Measurements from ENCODE around the gene BLOC1S5. TPM values are rescaled to one million over a fixed set of nuclear protein-coding genes. Genes with fewer than 3 reads are reported as not detected.

The BLOC1S5 gene
- total and polyA plus RNA-seq, 2 of the 8 experiments (the other 6 are each of a cell fraction or from before 2014, with no cell fraction given), result 3.4 to 17.2 TPM

DNA sequence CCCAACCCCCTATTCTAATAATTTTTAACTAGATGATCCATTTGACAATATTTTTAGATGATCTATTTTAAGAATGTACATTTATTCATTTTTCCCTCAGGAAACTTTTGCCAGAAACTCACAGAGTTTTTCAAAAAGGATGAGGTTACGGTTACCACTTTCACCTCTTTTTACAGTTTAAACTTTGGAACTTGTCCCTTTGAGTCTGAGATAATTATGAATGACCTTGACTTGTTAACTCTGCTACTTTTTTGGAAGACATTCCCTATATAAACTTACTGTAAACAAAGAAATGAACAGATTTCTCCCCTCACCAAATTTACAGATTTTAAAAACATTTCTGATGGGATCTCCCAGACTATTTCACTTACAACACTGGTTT, 18.4 kb upstream of the BLOC1S5 start:
- H3K79me2 ChIP-seq (ENCODE audit: control insufficient read depth in 1 of 2, insufficient read depth in 2 of 2, low read length in 2 of 2), result peaks cover 0 to 43% of the 10 kb centered on the region in 2 experiments; a peak in 2 of 4 replicates
- H3K36me3 ChIP-seq (ENCODE audit: control insufficient read depth in 2 of 4, insufficient read depth in 4 of 4, low read length in 3 of 4), result peaks cover 0 to 57% (median 16%) of the 10 kb centered on the region in 4 experiments; a peak in 7 of 8 replicates
- no peak overlapping the region for H2BK5ac ChIP-seq (ENCODE audit: low read depth, low read length)
- no peak overlapping the region for H3K23ac ChIP-seq (ENCODE audit: insufficient read length)
- no peak overlapping the region for H2BK20ac ChIP-seq (ENCODE audit: low read length)
- H2AK5ac ChIP-seq (ENCODE audit: low read depth, low read length), result no peak overlapping the region
- H2BK15ac ChIP-seq (ENCODE audit: low read length), result no peak overlapping the region
- DNase-seq (ENCODE audit: low read depth in 1 of 2, low spot score in 2 of 2) (no peak), FAIRE-seq (no peak)
- no peak overlapping the region for H4K8ac ChIP-seq (ENCODE audit: extremely low read depth, insufficient read depth, low read length)
- CTCF ChIA-PET (ENCODE audit: partially characterized antibody), result no interaction called here
- H3K9ac ChIP-seq (replicated peaks in 1 of 4; ENCODE audit: extremely low read depth in 1 of 4, low read depth in 3 of 4, low read length in 3 of 4), result no peak overlapping the region
- no peak overlapping the region for H3K4ac ChIP-seq (replicated peaks; ENCODE audit: insufficient read length, low read depth, low read length)
- no peak overlapping the region for H3K56ac ChIP-seq (replicated peaks; ENCODE audit: insufficient read length, low read depth, low read length)
- no peak overlapping the region for H2BK120ac ChIP-seq (replicated peaks; ENCODE audit: low read depth, low read length)
- WGBS, 2 experiments (ENCODE audit: extremely low coverage in 1 of 2, insufficient coverage in 1 of 2, insufficient read length in 1 of 2, insufficient replicate concordance in 2 of 2, low coverage in 1 of 2, low lambda C conversion rate in 2 of 2, missing lambda C conversion rate in 1 of 2), result 100% methylated on average over 1 of the region's 1 CpG; no CpG with 5 or more reads in 1 of the 2 experiments
- no peaks in the 10 kb centered on the region for H3K23me2 ChIP-seq (ENCODE audit: low read depth, low read length)
- H2AFZ ChIP-seq (ENCODE audit: low read length), result no peak overlapping the region
- no peak overlapping the region for H3K14ac ChIP-seq (ENCODE audit: insufficient read length)
- H3K4me3 ChIP-seq (ENCODE audit: extremely low read depth in 1 of 4, insufficient read depth in 2 of 4, low read depth in 3 of 4, low read length in 4 of 4), result no peak overlapping the region
- H3K4me1 ChIP-seq (replicated peaks in 1 of 4; ENCODE audit: control insufficient read depth in 3 of 4, insufficient read depth in 4 of 4, low read length in 3 of 4), result no peaks in the 10 kb centered on the region
- H3K27me3 ChIP-seq (replicated peaks in 1 of 4; ENCODE audit: control insufficient read depth in 3 of 4, extremely low read depth in 1 of 4, insufficient read depth in 3 of 4, low read length in 3 of 4), result no peaks in the 10 kb centered on the region
- no peak overlapping the region for H3K27ac ChIP-seq (ENCODE audit: low read depth, low read length)
- no peak overlapping the region for H3K4me2 ChIP-seq (ENCODE audit: insufficient read depth in 1 of 2, low read depth in 2 of 2, low read length in 2 of 2)
- H3K9me3 ChIP-seq (ENCODE audit: insufficient read depth in 2 of 2, low read depth in 1 of 2, low read length in 1 of 2), result no peaks in the 10 kb centered on the region
- H3K79me1 ChIP-seq (ENCODE audit: low read depth, low read length), result no peaks in the 10 kb centered on the region
- H3K18ac ChIP-seq (ENCODE audit: extremely low read depth, low read length), result no peak overlapping the region
- peaks cover 2 to 5% of the 10 kb centered on the region in 2 experiments for H4K20me1 ChIP-seq (replicated peaks in 1 of 2; ENCODE audit: control insufficient read depth in 1 of 2, insufficient read depth in 2 of 2, low read length in 2 of 2)
- POLR2A ChIA-PET (ENCODE audit: partially characterized antibody), result interaction anchor here (0.5 kb wide), 1 partner anchor 19 kb away, joined by 3 read pairs; the partner anchor contains the start of gene EEF1E1
- H2BK12ac ChIP-seq (ENCODE audit: low read depth, low read length), result no peak overlapping the region
- H4K91ac ChIP-seq (replicated peaks; ENCODE audit: insufficient read length, low read length), result no peak overlapping the region
- no peak overlapping the region for H4K5ac ChIP-seq (ENCODE audit: insufficient read length, low read depth, low read length)
- TF ChIP-seq SAP30 (IDR thresholded peaks at IDR 0.05; ENCODE audit: insufficient read depth, insufficient replicate concordance, low read length) (no peak), NANOG (IDR thresholded peaks at IDR 0.05; ENCODE audit: insufficient read depth, low read depth, low read length, poor library complexity, severe bottlenecking) (no peak), ASH2L (IDR thresholded peaks at IDR 0.05; ENCODE audit: low read length) (no peak), MAFK (IDR thresholded peaks at IDR 0.05; ENCODE audit: low read depth, low read length) (no peak), KDM4A (IDR thresholded peaks at IDR 0.05; ENCODE audit: low read depth, low read length, severe bottlenecking) (no peak), POLR2A (IDR thresholded peaks at IDR 0.05; ENCODE audit: control extremely low read depth in 1 of 2, low read depth in 2 of 2, low read length in 2 of 2) (no peak), BACH1 (IDR thresholded peaks at IDR 0.05; ENCODE audit: low read length) (no peak), RBBP5 (IDR thresholded peaks at IDR 0.05; ENCODE audit: borderline replicate concordance, low read depth, low read length) (no peak), GABPA (IDR thresholded peaks at IDR 0.05; ENCODE audit: borderline replicate concordance, insufficient read depth, low read length) (no peak), CTBP2 (IDR thresholded peaks at IDR 0.05; ENCODE audit: borderline replicate concordance, insufficient read depth, insufficient read length, low read length) (no peak), KDM5A (IDR thresholded peaks at IDR 0.05; ENCODE audit: low read length) (no peak), HDAC6 (IDR thresholded peaks at IDR 0.05; ENCODE audit: low read depth, low read length) (no peak)
- TF ChIP-seq, protein P1, sequence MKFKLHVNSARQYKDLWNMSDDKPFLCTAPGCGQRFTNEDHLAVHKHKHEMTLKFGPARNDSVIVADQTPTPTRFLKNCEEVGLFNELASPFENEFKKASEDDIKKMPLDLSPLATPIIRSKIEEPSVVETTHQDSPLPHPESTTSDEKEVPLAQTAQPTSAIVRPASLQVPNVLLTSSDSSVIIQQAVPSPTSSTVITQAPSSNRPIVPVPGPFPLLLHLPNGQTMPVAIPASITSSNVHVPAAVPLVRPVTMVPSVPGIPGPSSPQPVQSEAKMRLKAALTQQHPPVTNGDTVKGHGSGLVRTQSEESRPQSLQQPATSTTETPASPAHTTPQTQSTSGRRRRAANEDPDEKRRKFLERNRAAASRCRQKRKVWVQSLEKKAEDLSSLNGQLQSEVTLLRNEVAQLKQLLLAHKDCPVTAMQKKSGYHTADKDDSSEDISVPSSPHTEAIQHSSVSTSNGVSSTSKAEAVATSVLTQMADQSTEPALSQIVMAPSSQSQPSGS (IDR thresholded peaks at IDR 0.05; ENCODE audit: low read length), result no peak
